K562 (cell line): ENCODE results near the gene SLC25A11. TPM values are rescaled to one million over a fixed set of nuclear protein-coding genes. Genes with fewer than 3 reads are reported as not detected.

ENCODE experiments used
- MYC ChIP-seq, 2 experiments: fragments of 250-450 bp in 1 of 2; sonication (Bioruptor Pico) in 1 of 2; IDR thresholded peaks; 2 replicates each; pipeline versions ENCODE4 v1.5.1 to v1.6.1; 2012 to 2021; ENCODE audit warnings: low read depth in 2 of 2, borderline replicate concordance in 1 of 2, improper control_type of control experiment in 1 of 2, low read length in 1 of 2, mild to moderate bottlenecking in 1 of 2, moderate library complexity in 1 of 2
- NFXL1 ChIP-seq: fragments of 450-650 bp; formaldehyde crosslinking; IDR thresholded peaks from 2 replicates; pipeline ENCODE4 v1.4.0; 2021; ENCODE audit warnings: mild to moderate bottlenecking
- POLR2G ChIP-seq: fragments of 200-400 bp; formaldehyde crosslinking; IDR thresholded peaks from 2 replicates; pipeline ENCODE4 v1.6.1; 2017; ENCODE audit warnings: low read depth, mild to moderate bottlenecking, antibody characterized with exemption, low read length, moderate library complexity
- TCF15 ChIP-seq: fragments of 250-450 bp; sonication (Bioruptor Pico); IDR thresholded peaks from 2 replicates; pipeline ENCODE4 v1.8.0; 2022; ENCODE audit warnings: moderate library complexity, mild to moderate bottlenecking, inconsistent platforms
- ZC3H4 ChIP-seq: sonication (generic); formaldehyde crosslinking; IDR thresholded peaks from 2 replicates; pipeline ENCODE4 v1.9.0; 2021; ENCODE audit warnings: missing genetic modification reagents, borderline replicate concordance
- ZNF134 ChIP-seq: fragments of 250-450 bp; sonication (Bioruptor Pico); conservative IDR thresholded peaks from 2 replicates; pipeline ENCODE4 v1.4.0; 2020
- polyA plus RNA-seq, 8 experiments: library from polyadenylated mRNA; depleted of rRNA in 4 of 8; stranded (reverse) in 5 of 8; unstranded in 3 of 8; fragments of >200 nt; fragmentation: Nextera tagmentation in 2 of 8; fragmentation: Illumina TruSeq in 1 of 8; extraction: Ambion mirVana in 2 of 8; extraction: Trizol in 1 of 8; gene quantifications; 2 replicates each; pipeline versions ENCODE4 v1.2.1 to v1.2.3, GENCODE V29; 2011 to 2014; ENCODE audit warnings: inconsistent platforms in 1 of 8, missing spikeins in 1 of 8
- total RNA-seq, 7 experiments: library from RNA; depleted of rRNA in 6 of 7; stranded (reverse); fragments of >200 nt in 6 of 7; fragmentation: Illumina TruSeq in 2 of 7; extraction: Trizol in 2 of 7; gene quantifications; 2 replicates each; pipeline versions ENCODE4 v1.2.1 to v1.2.3, GENCODE V29; 2011 to 2021; ENCODE audit warnings: low replicate concordance in 1 of 7
- TF ChIP-seq, protein P1 (sequence below): sonication (generic); formaldehyde crosslinking; IDR thresholded peaks from 2 replicates; pipeline ENCODE4 v1.8.0; 2022; ENCODE audit warnings: missing genetic modification reagents, mild to moderate bottlenecking, borderline replicate concordance

Gene SLC25A11
- total and polyA plus RNA-seq, 9 of the 15 experiments (the other 6 are each of a cell fraction or from before 2014, with no cell fraction given) = 3.1 to 56.7 (median 32.9) TPM

DNA sequence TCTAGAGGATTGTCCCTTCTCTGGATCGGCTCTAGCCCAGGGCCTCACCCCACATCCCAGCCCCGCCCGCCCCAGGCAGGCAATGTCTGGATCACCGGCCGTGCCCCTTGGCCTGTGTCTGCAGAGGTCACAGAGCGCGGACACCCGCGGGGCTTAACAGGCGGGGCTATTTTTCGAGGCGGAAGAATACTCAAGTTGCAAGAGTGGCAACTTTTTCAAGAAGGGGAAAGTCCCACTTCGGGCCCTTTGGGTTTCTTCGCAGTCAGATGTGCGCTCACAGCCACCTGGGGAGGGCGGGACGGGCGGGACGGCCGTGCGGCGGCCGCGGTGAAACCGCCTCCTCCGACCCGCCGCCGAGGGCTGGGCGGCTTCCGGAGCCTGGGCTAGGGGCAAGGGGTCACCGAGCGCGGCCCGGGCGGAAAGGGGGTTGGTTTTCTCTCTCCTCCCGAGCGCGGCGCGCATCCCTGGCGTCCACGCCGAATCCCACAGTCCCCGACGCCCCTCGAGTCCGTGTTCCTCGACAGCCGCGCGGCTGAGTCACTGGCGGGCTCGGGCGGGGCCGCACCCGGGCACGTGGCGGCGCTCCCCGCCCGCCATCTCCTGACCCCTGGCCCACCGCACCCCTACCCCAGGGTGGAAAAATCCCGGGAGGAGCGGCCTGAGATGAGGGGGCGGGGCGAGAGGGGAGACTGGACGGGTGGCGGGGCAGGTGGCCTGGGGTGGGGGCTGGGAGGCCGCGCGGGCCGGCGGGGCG is 9.7 kb upstream of the SLC25A11 start (continued):
- TF ChIP-seq ZNF134 (CRISPR knock-in tag) (no peak), TCF15 (no peak), MYC (IDR thresholded peaks at IDR 0.05; ENCODE audit: low read depth, low read length) (peak; percentile 90), MYC (CRISPR knock-in tag; IDR thresholded peaks at IDR 0.05; ENCODE audit: borderline replicate concordance, low read depth) (no peak), POLR2G (peak; percentile 74), ZC3H4 (CRISPR knock-in tag) (no peak), NFXL1 (CRISPR knock-in tag) (no peak)
- TF ChIP-seq, protein P1, sequence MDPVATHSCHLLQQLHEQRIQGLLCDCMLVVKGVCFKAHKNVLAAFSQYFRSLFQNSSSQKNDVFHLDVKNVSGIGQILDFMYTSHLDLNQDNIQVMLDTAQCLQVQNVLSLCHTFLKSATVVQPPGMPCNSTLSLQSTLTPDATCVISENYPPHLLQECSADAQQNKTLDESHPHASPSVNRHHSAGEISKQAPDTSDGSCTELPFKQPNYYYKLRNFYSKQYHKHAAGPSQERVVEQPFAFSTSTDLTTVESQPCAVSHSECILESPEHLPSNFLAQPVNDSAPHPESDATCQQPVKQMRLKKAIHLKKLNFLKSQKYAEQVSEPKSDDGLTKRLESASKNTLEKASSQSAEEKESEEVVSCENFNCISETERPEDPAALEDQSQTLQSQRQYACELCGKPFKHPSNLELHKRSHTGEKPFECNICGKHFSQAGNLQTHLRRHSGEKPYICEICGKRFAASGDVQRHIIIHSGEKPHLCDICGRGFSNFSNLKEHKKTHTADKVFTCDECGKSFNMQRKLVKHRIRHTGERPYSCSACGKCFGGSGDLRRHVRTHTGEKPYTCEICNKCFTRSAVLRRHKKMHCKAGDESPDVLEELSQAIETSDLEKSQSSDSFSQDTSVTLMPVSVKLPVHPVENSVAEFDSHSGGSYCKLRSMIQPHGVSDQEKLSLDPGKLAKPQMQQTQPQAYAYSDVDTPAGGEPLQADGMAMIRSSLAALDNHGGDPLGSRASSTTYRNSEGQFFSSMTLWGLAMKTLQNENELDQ (CRISPR knock-in tag) = no peak
